Measurements from ENCODE around the gene OR7C1. TPM values are rescaled to one million over a fixed set of nuclear protein-coding genes. Genes with fewer than 3 reads are reported as not detected.
"Not testable (repeated sequence)": the region's sequence is repeated elsewhere in the genome, so short reads cannot be mapped to it uniquely, and the experiment has no call there.

The OR7C1 gene
- total RNA-seq, 1 donor from 2014 or later: not detected

DNA sequence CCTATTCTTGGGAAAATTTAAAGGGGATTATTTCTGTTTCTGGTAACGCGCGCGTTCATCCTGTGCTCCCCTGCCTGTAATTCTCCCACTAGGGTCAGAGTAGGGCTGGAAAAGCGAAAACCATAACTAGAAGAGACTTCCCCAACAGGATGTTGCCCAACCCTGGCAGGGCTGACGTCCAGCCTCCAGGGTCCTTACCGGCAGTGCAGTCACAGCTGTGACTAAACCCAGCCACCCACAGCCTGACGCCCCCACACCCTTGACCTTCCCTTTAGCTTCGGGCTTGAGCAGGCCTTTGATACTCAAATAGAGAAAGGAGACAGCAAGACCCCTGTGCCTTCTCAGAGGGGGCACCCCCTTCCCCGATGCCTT is 50.3 kb downstream of the OR7C1 start:
- DNase-seq: not testable (repeated sequence)

GRCh38 chr19:14783410-14783998 is 51.5 kb downstream of the OR7C1 start:
- not testable (repeated sequence) for DNase-seq

DNA sequence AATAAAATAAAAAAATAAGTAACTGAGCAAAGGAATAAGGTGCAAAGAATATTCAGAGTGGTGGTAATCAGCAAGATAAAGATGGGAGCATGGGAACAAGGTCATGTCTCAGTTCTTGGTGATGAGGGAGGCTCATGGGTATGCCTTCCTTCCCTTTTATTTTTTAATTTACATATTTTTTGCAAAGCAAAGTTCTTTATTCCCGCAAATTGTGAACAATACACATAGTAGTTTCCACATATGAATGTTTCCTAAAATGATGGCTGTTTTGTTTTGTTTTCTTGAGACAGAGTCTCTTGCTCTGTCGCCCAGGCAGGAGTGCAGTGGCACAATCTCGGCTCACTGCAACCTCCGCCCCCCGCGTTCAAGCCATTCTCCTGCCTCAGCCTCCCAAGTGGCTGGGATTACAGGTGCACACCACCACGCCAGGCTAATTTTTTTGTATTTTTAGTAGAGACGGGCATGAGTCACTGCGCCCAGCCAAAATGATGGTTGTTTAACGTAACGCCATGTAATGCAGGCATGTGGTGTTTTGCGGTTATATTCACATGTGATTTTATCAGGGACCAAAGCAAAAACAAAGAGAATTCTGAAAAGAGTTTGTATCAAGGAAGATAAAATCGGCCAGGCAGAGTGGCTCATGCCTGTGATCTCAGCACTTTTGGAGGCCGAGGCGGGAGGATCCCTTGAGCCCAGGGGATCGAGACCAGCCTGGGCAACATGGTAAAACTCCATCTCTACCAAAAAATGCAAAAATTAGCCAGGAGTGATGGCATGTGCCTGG is 52.2 kb downstream of the OR7C1 start:
- no peak for DNase-seq

GRCh38 chr19:14781713-14782536 is 53.1 kb downstream of the OR7C1 start:
- DNase-seq: not testable (repeated sequence)

DNA sequence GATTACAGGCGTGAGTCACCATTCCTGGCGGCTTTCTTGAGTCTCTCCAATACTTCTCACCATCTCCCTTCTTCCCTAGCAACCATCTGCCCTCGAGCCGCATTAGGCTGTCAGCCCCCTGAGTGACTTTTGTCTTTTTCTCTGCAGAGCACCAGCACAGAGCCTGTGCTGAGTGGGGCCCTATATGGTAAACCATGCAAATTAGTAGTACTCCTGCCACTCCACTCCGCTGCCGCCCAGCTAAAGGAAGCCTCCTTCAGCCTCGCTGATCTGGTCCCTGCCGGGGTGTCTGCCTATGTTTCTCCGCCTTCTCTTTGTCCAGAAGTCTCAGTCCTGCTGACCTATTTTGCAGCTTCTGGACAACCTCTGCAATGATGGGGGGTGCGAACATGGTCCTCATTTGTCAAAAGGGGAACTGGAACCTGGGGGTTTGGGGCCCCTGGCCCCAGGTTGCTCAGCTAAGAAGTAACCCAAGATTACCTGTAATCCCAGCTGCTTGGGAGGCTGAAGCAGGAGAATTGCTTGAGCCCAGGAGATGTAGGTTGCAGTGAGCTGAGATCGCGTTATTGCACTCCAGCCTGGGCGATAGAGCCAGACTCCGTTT is 54.3 kb downstream of the OR7C1 start:
- DNase-seq: not testable (repeated sequence)

- no peak for DNase-seq
Measured at GRCh38 chr19:14779151-14779550, 55.8 kb downstream of the OR7C1 start.

GRCh38 chr19:14778110-14778845 is 56.7 kb downstream of the OR7C1 start, which contains the start of gene ADGRE2:
ADGRE2 (minus strand) TSS chr19:14778560; CDS start chr19:14776756, 1,804 bp downstream.
- not testable (repeated sequence) for DNase-seq

GRCh38 chr19:14777645-14778044 is 57.3 kb downstream of the OR7C1 start:
- not testable (repeated sequence) for DNase-seq

DNA sequence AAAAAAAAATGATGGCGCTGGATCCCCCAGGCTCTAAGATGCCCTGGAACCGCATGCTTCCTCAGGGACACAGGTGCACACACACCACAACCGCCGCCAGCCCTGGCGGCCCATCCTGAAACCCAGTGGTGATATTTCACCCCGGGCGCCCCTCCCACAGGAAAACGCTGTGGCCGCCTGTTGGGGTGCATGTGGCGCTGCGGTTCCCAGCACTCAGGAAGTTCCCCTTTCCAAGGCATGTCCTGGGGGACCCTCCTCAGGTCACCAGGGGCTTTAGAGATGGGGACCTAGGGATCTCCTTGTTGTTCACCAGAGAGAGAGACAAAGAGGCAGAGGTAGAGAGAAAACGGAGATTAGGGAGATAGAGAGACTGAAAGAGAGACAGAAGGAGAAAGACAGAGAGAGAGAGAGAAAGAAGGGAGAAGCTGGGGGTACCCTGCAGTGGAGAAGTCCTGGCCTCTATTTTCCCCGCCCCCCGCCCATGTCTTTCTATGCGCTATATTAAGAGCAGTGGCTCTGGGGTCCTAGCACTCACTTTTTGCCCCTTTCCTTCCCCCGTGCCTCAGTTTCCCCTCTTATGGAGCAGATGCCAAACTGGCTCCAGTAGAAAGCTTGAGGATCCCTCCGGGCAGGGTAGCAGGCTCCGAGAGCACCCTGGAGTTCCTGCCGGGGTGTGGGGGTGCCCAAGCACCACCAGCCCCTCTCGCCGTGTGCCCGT is 59.0 kb downstream of the OR7C1 start:
- DNase-seq: no peak

GRCh38 chr19:14775326-14775725 is 59.7 kb downstream of the OR7C1 start:
- DNase-seq: not testable (repeated sequence)

GRCh38 chr19:14774373-14774772 is 60.6 kb downstream of the OR7C1 start:
- DNase-seq: no peak

DNA sequence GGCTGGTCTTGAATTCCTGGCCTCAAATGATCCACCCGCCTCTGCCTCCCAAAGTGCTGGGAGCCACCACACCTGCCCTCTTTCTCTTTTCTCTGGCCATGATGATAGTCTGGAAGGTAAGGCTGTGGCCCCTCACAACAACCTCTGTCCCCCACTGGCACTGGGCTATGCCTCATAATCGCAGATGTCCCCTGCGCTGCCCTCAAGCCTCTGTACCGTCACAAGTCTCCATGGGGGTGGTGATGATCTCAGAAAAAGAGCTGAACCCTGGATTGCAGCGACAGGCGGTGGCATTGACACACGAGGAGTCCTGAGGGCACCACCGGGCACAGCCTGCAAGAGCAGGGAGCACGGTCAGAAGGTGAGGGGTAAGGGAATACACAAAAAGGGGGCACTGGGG is 61.3 kb downstream of the OR7C1 start:
- DNase-seq: not testable (repeated sequence)

DNA sequence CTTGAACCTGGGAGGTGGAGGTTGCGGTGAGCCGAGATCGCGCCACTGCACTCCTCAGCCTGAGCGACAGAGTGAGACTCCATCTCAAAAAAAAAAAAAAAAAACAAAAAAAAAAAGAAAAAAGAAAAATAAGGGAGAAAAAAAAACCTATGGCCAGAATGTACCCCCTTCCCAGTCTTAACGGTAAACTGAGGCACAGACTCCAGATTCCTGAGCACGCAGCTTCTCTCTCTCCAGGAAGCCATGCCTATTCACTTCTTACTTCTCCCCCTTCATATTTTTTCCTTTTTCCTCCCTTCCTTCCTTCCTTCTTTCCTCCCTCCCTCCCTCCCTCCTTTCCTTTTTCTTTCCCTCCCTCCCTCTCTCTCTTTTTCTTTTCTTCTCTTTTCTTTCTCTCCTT is 62.0 kb downstream of the OR7C1 start:
- no peak for DNase-seq

GRCh38 chr19:14772467-14772866 is 62.5 kb downstream of the OR7C1 start:
- DNase-seq: no peak

DNA sequence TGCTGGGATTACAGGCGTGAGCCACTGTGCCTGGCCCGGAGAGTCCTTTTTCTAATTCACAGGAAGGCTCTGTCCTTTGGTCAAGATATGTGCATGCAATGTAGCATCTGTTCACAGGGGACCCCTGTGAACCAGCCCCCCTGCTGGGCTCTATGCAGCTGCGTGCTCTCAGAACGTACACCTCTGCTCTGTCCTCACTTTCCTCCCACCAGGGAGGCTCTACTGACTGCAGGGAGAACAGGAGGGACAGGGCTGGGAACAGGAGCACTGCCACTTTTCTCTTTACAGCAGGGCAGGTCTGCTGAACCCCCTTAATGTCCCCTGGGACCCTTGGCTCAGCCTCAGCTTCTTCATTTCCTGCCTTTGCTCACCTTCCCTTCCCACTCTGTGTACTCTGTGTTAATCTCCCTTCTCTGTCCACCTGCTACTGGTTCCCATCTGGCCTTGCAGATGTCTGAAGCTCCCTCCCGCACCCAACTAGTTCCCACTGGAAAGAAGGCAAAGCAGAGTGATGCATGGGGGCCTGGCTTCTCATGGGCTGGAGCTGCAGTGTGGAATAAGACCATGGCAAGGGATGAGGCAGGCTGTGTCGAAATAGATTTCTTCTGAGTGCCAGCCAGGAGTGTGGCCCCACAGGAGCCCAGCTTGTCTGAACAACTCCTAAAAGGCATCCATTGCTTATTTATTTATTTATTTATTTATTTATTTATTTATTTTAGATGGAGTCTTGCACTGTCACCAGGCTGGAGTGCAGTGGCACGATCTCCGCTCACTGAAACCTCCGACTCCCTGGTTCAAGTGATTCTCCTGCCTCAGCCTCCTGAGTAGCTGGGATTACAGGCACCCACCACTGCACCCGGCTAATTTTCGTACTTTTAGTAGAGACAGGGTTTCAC is 63.8 kb downstream of the OR7C1 start:
- no peak for DNase-seq

GRCh38 chr19:14770136-14770535 is 64.8 kb downstream of the OR7C1 start:
- DNase-seq: no peak

DNA sequence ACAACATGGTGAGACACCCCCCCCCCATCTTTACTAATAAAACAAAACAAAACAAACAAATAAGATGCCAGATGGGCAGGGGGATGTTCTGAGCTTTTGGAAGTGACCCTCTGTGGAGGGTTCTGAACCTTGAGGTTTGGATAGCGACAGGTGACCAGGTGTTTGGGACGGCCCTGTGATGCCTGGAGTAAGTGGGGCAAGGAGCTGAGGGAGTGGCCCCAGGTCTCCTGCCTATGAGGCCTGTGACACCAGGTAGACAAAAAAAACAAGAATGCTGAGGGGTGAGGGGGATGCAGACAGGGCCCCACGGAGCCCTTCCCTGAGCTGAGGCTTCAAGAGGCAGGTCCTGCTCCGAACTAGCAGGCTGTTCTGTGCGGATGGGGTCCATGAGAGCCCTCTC is 65.8 kb downstream of the OR7C1 start:
- no peak for DNase-seq

DNA sequence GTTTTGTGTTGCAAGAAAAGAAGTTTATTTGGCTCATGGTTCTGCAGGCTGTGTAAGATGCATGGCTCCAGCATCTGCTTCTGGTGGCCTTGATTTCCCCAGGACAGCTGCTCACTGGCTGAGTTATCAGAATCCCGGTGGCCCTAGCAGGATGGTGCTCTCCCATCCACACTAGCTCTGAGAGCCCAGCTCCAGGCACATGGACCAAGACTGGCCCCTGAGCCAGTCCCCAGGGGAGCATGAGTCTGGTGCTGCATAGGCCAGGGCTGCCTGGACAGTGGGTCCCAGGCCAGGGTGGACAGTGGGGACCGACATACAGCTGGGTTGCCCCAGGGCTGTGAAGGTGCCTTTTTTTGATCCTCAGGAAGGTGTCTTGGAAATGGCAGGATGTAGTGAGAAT is 67.0 kb downstream of the OR7C1 start:
- no peak for DNase-seq

DNA sequence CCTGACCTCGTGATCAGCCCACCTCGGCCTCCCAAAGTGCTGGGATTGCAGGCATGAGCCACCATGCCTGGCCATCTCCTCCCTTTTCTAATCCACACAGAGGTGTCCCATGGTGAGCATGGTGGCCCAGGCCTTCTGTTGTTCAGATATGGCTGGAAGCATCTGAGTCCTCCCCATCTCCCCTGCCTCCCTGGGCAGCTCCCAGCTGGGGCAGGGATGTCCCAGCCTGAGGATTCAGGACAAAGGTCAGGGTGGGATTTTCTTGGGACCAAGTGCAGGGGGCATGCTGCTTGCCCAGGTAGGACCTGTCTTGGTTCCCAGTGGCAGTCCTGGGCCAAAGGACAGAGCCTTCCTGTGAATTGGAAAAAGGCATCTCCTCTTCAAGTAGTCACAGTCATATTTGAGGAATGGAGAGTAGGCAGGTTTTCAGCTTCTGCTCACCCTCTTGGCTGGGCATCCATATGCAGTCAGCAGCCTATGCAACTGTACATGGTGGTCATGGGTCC is 67.5 kb downstream of the OR7C1 start:
- DNase-seq: no peak

- DNase-seq: not testable (repeated sequence)
Measured at GRCh38 chr19:14765841-14766240, 69.1 kb downstream of the OR7C1 start.
